ENCODE measurements around the gene C6orf132. TPM values are rescaled to one million over a fixed set of nuclear protein-coding genes. Genes with fewer than 3 reads are reported as not detected.

C6orf132 gene
- total and polyA plus RNA-seq, 2 of the 8 experiments (the other 6 are each of a cell fraction or from before 2014, with no cell fraction given): 31.5 to 64.0 TPM

- TF ChIP-seq, protein P1, sequence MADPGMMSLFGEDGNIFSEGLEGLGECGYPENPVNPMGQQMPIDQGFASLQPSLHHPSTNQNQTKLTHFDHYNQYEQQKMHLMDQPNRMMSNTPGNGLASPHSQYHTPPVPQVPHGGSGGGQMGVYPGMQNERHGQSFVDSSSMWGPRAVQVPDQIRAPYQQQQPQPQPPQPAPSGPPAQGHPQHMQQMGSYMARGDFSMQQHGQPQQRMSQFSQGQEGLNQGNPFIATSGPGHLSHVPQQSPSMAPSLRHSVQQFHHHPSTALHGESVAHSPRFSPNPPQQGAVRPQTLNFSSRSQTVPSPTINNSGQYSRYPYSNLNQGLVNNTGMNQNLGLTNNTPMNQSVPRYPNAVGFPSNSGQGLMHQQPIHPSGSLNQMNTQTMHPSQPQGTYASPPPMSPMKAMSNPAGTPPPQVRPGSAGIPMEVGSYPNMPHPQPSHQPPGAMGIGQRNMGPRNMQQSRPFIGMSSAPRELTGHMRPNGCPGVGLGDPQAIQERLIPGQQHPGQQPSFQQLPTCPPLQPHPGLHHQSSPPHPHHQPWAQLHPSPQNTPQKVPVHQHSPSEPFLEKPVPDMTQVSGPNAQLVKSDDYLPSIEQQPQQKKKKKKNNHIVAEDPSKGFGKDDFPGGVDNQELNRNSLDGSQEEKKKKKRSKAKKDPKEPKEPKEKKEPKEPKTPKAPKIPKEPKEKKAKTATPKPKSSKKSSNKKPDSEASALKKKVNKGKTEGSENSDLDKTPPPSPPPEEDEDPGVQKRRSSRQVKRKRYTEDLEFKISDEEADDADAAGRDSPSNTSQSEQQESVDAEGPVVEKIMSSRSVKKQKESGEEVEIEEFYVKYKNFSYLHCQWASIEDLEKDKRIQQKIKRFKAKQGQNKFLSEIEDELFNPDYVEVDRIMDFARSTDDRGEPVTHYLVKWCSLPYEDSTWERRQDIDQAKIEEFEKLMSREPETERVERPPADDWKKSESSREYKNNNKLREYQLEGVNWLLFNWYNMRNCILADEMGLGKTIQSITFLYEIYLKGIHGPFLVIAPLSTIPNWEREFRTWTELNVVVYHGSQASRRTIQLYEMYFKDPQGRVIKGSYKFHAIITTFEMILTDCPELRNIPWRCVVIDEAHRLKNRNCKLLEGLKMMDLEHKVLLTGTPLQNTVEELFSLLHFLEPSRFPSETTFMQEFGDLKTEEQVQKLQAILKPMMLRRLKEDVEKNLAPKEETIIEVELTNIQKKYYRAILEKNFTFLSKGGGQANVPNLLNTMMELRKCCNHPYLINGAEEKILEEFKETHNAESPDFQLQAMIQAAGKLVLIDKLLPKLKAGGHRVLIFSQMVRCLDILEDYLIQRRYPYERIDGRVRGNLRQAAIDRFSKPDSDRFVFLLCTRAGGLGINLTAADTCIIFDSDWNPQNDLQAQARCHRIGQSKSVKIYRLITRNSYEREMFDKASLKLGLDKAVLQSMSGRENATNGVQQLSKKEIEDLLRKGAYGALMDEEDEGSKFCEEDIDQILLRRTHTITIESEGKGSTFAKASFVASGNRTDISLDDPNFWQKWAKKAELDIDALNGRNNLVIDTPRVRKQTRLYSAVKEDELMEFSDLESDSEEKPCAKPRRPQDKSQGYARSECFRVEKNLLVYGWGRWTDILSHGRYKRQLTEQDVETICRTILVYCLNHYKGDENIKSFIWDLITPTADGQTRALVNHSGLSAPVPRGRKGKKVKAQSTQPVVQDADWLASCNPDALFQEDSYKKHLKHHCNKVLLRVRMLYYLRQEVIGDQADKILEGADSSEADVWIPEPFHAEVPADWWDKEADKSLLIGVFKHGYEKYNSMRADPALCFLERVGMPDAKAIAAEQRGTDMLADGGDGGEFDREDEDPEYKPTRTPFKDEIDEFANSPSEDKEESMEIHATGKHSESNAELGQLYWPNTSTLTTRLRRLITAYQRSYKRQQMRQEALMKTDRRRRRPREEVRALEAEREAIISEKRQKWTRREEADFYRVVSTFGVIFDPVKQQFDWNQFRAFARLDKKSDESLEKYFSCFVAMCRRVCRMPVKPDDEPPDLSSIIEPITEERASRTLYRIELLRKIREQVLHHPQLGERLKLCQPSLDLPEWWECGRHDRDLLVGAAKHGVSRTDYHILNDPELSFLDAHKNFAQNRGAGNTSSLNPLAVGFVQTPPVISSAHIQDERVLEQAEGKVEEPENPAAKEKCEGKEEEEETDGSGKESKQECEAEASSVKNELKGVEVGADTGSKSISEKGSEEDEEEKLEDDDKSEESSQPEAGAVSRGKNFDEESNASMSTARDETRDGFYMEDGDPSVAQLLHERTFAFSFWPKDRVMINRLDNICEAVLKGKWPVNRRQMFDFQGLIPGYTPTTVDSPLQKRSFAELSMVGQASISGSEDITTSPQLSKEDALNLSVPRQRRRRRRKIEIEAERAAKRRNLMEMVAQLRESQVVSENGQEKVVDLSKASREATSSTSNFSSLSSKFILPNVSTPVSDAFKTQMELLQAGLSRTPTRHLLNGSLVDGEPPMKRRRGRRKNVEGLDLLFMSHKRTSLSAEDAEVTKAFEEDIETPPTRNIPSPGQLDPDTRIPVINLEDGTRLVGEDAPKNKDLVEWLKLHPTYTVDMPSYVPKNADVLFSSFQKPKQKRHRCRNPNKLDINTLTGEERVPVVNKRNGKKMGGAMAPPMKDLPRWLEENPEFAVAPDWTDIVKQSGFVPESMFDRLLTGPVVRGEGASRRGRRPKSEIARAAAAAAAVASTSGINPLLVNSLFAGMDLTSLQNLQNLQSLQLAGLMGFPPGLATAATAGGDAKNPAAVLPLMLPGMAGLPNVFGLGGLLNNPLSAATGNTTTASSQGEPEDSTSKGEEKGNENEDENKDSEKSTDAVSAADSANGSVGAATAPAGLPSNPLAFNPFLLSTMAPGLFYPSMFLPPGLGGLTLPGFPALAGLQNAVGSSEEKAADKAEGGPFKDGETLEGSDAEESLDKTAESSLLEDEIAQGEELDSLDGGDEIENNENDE (IDR thresholded peaks at IDR 0.05; ENCODE audit: insufficient replicate concordance, low read length): no peak
- TF ChIP-seq TAF1 (IDR thresholded peaks at IDR 0.05; ENCODE audit: low read depth, low read length): no peak
- TF ChIP-seq SIX5 (IDR thresholded peaks at IDR 0.05; ENCODE audit: low read depth, low read length): no peak
- TF ChIP-seq HDAC2 (IDR thresholded peaks at IDR 0.05; ENCODE audit: borderline replicate concordance in 1 of 2, low read depth in 2 of 2, low read length in 2 of 2): no peak
- TF ChIP-seq YY1 (IDR thresholded peaks at IDR 0.05; ENCODE audit: low read depth, low read length): no peak
- TF ChIP-seq MAFK (IDR thresholded peaks at IDR 0.05; ENCODE audit: low read depth, low read length): no peak
Observed at GRCh38 chr6:42066156-42066675, 76.2 kb downstream of the C6orf132 start (continued).

All from H1 (cell line).